Renal pelvis (tissue), 4 donors: ENCODE data around the gene KCNE1. TPM values are rescaled to one million over a fixed set of nuclear protein-coding genes. Genes with fewer than 3 reads are reported as not detected.
"Not testable (repeated sequence)": the region's sequence is repeated elsewhere in the genome, so short reads cannot be mapped to it uniquely, and the experiment has no call there.

Source experiments
- DNase-seq: peaks from one replicate; pipeline ENCODE4 v3.0.0-alpha.2; 2013
- polyA plus RNA-seq, 3 donors: library from polyadenylated mRNA; unstranded; fragments of 120-200 nt; gene quantifications; one replicate each; pipeline ENCODE4 v1.2.1, GENCODE V29; 2013; ENCODE audit not compliant: insufficient read length in 3 of 3

KCNE1 gene
- polyA plus RNA-seq, 3 donors, result 0.75 to 1.4 (median 1.0) TPM

DNA sequence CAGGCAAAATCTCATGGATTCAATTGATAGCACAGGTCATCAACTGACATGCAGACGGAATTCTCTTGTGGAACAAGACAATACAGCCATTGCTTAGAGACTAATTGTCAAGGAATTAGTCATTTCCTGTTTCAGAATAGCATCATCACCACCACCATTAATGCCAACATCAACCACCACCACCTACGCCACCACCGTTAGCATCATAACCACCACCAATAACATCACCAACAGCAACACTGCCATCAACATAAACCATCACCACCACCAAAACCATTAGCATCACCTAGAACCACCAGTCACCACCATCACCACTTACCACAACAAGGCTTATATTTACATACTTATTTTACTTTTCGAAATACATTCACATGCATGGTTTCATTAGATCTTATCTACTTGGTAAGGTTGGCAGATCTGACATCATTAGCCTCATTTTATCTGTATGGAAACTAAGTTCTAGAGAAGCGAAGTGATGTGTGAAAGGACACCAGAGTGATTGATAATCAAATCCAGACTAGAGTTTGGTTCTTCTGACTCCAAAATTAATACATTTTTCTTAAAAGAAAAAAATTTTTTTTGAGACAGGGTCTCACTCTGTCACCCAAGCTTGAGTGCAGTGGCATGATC, 94.4 kb downstream of the KCNE1 start:
- DNase-seq, result not testable (repeated sequence)

DNA sequence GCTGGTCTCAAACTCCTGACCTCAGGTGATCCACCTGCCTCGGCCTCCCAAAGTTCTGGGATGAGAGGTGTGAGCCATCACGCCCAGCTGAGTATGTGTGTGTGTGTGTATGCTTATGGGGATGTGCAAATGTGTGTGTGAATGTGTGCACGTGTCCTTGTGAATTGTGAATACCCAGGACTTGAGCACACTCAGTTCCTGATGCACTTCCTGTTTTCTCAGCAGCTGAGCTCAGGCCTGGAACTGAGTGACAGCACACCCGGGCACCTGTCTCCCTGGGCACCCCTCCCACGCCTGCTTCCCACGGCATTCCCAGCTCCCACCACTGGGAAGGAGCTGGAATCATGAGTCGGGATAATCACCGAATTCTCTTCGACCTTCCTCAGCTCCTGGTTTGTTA, 104.7 kb downstream of the KCNE1 start:
- DNase-seq, result not testable (repeated sequence)

DNA sequence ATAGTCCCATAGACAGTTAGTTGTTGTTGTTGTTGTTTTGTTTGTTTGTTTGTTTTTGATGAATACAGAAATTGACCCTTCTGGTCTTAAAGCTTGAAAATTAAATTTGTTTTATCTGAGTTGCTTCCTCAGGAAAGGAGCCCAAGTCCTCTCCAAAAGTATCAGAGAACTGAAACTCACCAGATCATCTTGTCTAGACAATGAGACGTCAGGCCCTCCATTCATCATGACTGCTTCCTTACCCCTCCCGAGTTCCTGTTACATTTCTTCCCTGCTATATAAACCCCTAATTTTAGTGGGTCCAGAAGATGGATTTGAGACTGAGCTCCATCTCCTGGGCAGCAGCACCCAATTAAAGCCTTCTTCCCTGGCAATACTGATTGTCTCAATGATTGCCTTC, 105.3 kb downstream of the KCNE1 start:
- not testable (repeated sequence) for DNase-seq

DNA sequence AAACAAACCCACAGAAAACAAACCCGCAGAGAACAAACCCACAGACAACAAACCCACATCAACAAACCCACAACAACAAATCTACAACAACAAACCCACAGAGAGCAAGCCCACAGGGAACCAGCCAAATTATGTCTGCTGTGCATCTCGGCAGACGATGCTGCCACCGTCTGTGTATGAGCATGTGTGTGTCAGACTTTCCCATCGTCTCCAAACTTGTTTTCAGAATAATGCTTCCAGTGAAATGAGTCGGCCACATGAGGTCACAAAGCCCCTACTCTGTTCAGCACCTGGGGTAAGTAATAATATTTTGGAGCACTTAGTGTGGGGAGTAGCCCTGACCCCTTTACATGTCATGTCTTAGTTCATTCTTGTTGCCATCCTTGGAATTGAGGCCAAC, 105.9 kb downstream of the KCNE1 start:
- not testable (repeated sequence) for DNase-seq

DNA sequence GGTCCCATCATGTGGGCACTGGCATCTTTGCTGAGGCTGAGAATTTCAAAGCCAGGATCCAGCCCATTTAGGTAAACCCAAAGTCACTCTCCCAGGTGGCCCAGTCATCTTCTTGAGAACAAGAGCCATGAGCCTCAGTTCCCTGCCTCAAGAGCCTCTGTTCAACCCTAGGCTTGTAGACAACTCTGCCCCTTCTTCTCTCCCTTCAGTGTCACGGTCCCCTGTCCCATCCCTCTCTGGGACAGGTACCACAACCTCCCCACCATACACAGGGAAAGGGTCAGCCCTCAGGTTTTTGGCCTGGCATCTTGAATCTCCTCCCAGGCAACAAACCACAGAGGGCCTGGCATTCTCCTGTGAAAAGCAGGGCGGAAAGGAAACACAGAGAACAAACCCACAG, 106.3 kb downstream of the KCNE1 start:
- DNase-seq, result not testable (repeated sequence)

DNA sequence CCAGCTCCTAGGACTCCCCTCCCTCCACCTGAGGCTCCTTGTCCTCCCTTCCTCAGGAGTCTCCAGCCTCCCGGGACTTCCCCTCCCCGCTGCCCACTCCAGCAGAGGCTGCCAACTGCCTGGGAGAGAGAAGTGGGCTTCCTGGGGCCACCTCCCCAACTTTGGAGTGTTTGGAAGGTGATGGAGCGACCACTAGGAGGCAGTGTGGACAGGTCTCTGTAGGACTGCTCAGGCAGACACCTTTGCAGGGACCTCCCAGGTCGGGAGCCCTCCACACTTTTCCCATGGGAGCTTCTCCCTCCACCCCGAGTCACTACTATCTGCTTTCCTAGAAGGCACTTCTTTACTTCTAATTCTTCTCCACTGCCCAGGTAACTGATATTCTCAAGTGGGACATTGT, 107.3 kb downstream of the KCNE1 start:
- DNase-seq, result not testable (repeated sequence)

DNA sequence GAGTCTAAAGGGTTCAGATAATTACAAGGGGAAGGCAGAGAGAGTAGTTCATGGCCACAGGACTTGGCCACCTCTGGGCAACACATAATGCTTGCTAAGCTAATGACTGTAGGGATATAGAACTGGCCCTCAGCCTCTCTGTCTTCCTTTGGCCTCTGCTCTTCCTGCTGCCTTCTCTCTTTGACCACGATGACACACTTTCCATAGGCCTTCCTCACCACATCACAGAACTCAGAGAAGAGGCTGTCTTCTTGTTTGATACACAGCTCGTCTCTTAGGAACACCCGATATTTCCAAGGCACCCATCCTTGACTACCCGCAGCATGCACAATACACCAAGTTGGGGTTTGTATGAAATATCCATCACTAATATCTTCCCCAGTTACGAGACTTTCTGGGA, 111.5 kb downstream of the KCNE1 start:
- DNase-seq, result not testable (repeated sequence)

Other genes with a start within 250 kb of the KCNE1 start
- 1 to 10 TPM in 2 of 3 donors, under 1 TPM in 1; 0.81 to 1.2 (median 1.0) TPM for gene KCNE2, start 148.2 kb downstream of the KCNE1 start, polyA plus RNA-seq
- gene SMIM11, start 136.7 kb downstream of the KCNE1 start, polyA plus RNA-seq, result 1 to 10 TPM; 2.5 to 9.2 (median 4.6) TPM
- 1 to 10 TPM in 2 of 3 donors, under 1 TPM in 1; 0.24 to 1.5 (median 1.1) TPM for gene SMIM34, start 88.3 kb downstream of the KCNE1 start, polyA plus RNA-seq
- gene RCAN1, start 102.9 kb upstream of the KCNE1 start, polyA plus RNA-seq, result 10 to 100 TPM; 29.7 to 34.2 (median 30.4) TPM
- 1 to 10 TPM; 1.7 to 2.8 (median 2.7) TPM for gene CLIC6, start 156.8 kb upstream of the KCNE1 start, polyA plus RNA-seq